Measurements from ENCODE around the gene PRPSAP1.
A peak's percentile ranks its signal among the peaks of the same experiment; 100 is the strongest.

The PRPSAP1 gene

GRCh38 chr17:76382351-76382802 lies 28.7 kb upstream of the PRPSAP1 start:
- Histone ChIP-seq H3K4me1 (ENCODE audit: insufficient read depth, poor library complexity, severe bottlenecking) (no peaks in the 10 kb centered on the region), H3K4me3 (ENCODE audit: severe bottlenecking) (peak overlapping the region; percentile 49)

GRCh38 chr17:76381633-76382350 lies 28.1 kb upstream of the PRPSAP1 start:
- H3K36me3 ChIP-seq (ENCODE audit: low read depth) = peaks cover 5% of the 10 kb centered on the region
- DNase-seq (ENCODE audit: low spot score) = peak; percentile 63
- no peak for ATAC-seq (ENCODE audit: low read depth)
- no peak overlapping the region for H3K4me3 ChIP-seq (ENCODE audit: severe bottlenecking)
- no peaks in the 10 kb centered on the region for H3K4me1 ChIP-seq (ENCODE audit: insufficient read depth, poor library complexity, severe bottlenecking)
- H3K9me3 ChIP-seq (ENCODE audit: severe bottlenecking) = no peaks in the 10 kb centered on the region
- peak overlapping the region; percentile 84 for H3K27ac ChIP-seq (ENCODE audit: poor library complexity, severe bottlenecking)
- H3K27me3 ChIP-seq (ENCODE audit: insufficient read depth, poor library complexity, severe bottlenecking) = no peaks in the 10 kb centered on the region
- no peak for TF ChIP-seq CTCF (IDR thresholded peaks at IDR 0.05; ENCODE audit: poor library complexity, severe bottlenecking)

More at GRCh38 chr17:76382351-76382802, 28.7 kb upstream of the PRPSAP1 start:
- ATAC-seq (ENCODE audit: low read depth) = no peak
- peaks cover 11% of the 10 kb centered on the region for H3K36me3 ChIP-seq (ENCODE audit: low read depth)
- no peak for TF ChIP-seq CTCF (IDR thresholded peaks at IDR 0.05; ENCODE audit: poor library complexity, severe bottlenecking)
- H3K27ac ChIP-seq (ENCODE audit: poor library complexity, severe bottlenecking) = peak overlapping the region; percentile 84
- H3K9me3 ChIP-seq (ENCODE audit: severe bottlenecking) = no peaks in the 10 kb centered on the region
- no peaks in the 10 kb centered on the region for H3K27me3 ChIP-seq (ENCODE audit: insufficient read depth, poor library complexity, severe bottlenecking)
- peak; percentile 83 for DNase-seq (ENCODE audit: low spot score)

- H3K9me3 ChIP-seq (ENCODE audit: severe bottlenecking) = no peaks in the 10 kb centered on the region
- H3K4me3 ChIP-seq (ENCODE audit: severe bottlenecking) = no peak overlapping the region
- H3K27ac ChIP-seq (ENCODE audit: poor library complexity, severe bottlenecking) = no peak overlapping the region
- no peaks in the 10 kb centered on the region for H3K36me3 ChIP-seq (ENCODE audit: low read depth)
- peak; percentile 34 for DNase-seq (ENCODE audit: low spot score)
- no peaks in the 10 kb centered on the region for H3K4me1 ChIP-seq (ENCODE audit: insufficient read depth, poor library complexity, severe bottlenecking)
- no peak for ATAC-seq (ENCODE audit: low read depth)
- H3K27me3 ChIP-seq (ENCODE audit: insufficient read depth, poor library complexity, severe bottlenecking) = no peaks in the 10 kb centered on the region
- no peak for TF ChIP-seq CTCF (IDR thresholded peaks at IDR 0.05; ENCODE audit: poor library complexity, severe bottlenecking)
Measured at GRCh38 chr17:76379646-76380376, 26.1 kb upstream of the PRPSAP1 start.

GRCh38 chr17:76379275-76379641 lies 25.5 kb upstream of the PRPSAP1 start:
- Histone ChIP-seq H3K4me3 (ENCODE audit: severe bottlenecking) (no peak overlapping the region), H3K4me1 (ENCODE audit: insufficient read depth, poor library complexity, severe bottlenecking) (no peaks in the 10 kb centered on the region), H3K36me3 (ENCODE audit: low read depth) (no peaks in the 10 kb centered on the region), H3K27me3 (ENCODE audit: insufficient read depth, poor library complexity, severe bottlenecking) (no peaks in the 10 kb centered on the region), H3K9me3 (ENCODE audit: severe bottlenecking) (no peaks in the 10 kb centered on the region), H3K27ac (ENCODE audit: poor library complexity, severe bottlenecking) (no peak overlapping the region)
- DNase-seq (ENCODE audit: low spot score) (peak; percentile 31), ATAC-seq (ENCODE audit: low read depth) (no peak)
- no peak for TF ChIP-seq CTCF (IDR thresholded peaks at IDR 0.05; ENCODE audit: poor library complexity, severe bottlenecking)
